WTC11 (cell line): ENCODE measurements around the gene CACNA1D. TPM values are rescaled to one million over a fixed set of nuclear protein-coding genes. Genes with fewer than 3 reads are reported as not detected.

ENCODE experiments used
- ATAC-seq: fragments of 200-7000 bp; cut with Tn5 transposase; 2 replicates; pipeline ENCODE4 v1.10.0; 2021; ENCODE audit warnings: mild to moderate bottlenecking, moderate library complexity
- CTCF ChIA-PET: fragments of 300-600 bp; sonication (Branson Sonifier 250); formaldehyde crosslinking; loops from one replicate; lab custom pipeline; 2021; ENCODE audit warnings: antibody characterized with exemption; lab: Charles Lee
- POLR2A ChIA-PET: fragments of 350-600 bp; sonication (Branson Sonifier 250); formaldehyde crosslinking; loops from one replicate; lab custom pipeline; 2021; ENCODE audit warnings: antibody characterized with exemption; lab: Charles Lee
- DNase-seq: peaks from one replicate; pipeline ENCODE4 v3.0.0; 2021; ENCODE audit warnings: low spot score
- H3K27ac Mint-ChIP-seq: 2 replicates; pipeline ENCODE4 v1.8.0; 2021; ENCODE audit warnings: mixed read lengths
- H3K27me3 Mint-ChIP-seq: 2 replicates; pipeline ENCODE4 v1.8.0; 2021; ENCODE audit warnings: low read depth, mild to moderate bottlenecking, moderate library complexity, mixed read lengths
- H3K36me3 Mint-ChIP-seq: 2 replicates; pipeline ENCODE4 v1.8.0; 2021; ENCODE audit warnings: mixed read lengths
- H3K4me1 Mint-ChIP-seq: 2 replicates; pipeline ENCODE4 v1.8.0; 2022; ENCODE audit warnings: mixed read lengths
- H3K4me3 Mint-ChIP-seq: 2 replicates; pipeline ENCODE4 v1.8.0; 2021; ENCODE audit warnings: mild to moderate bottlenecking, moderate library complexity, mixed read lengths
- H3K9me3 Mint-ChIP-seq: 2 replicates; pipeline ENCODE4 v1.8.0; 2021; ENCODE audit warnings: mixed read lengths
- CBFB ChIP-seq: sonication (generic); formaldehyde crosslinking; IDR thresholded peaks from 2 replicates; pipeline ENCODE4 v1.8.1; 2022; ENCODE audit warnings: mild to moderate bottlenecking, low read depth, missing genetic modification reagents
- ESRRA ChIP-seq: sonication (generic); formaldehyde crosslinking; IDR thresholded peaks from 2 replicates; pipeline ENCODE4 v1.8.1; 2022; ENCODE audit warnings: mild to moderate bottlenecking, missing genetic modification reagents, borderline replicate concordance
- JUN ChIP-seq: sonication (generic); formaldehyde crosslinking; IDR thresholded peaks from 2 replicates; pipeline ENCODE4 v1.8.0; 2023; ENCODE audit warnings: mild to moderate bottlenecking, missing genetic modification reagents
- NFATC4 ChIP-seq: fragments of 250-450 bp; sonication (Bioruptor Pico); IDR thresholded peaks from 2 replicates; pipeline ENCODE4 v1.9.0; 2021; ENCODE audit warnings: mild to moderate bottlenecking
- SP1 ChIP-seq: sonication (generic); formaldehyde crosslinking; conservative IDR thresholded peaks from 2 replicates; pipeline ENCODE4 v1.8.1; 2022; ENCODE audit warnings: missing genetic modification reagents
- TP53 ChIP-seq: sonication (generic); formaldehyde crosslinking; IDR thresholded peaks from 2 replicates; pipeline ENCODE4 v1.8.1; 2023; ENCODE audit warnings: mild to moderate bottlenecking, missing genetic modification reagents
- ZNF138 ChIP-seq: sonication (generic); formaldehyde crosslinking; conservative IDR thresholded peaks from 2 replicates; pipeline ENCODE4 v1.8.1; 2022; ENCODE audit warnings: mild to moderate bottlenecking, moderate library complexity, missing genetic modification reagents
- ZNF219 ChIP-seq: sonication (generic); formaldehyde crosslinking; IDR thresholded peaks from 2 replicates; pipeline ENCODE4 v1.8.0; 2023; ENCODE audit warnings: missing genetic modification reagents, mild to moderate bottlenecking, borderline replicate concordance
- ZNF317 ChIP-seq: sonication (generic); formaldehyde crosslinking; IDR thresholded peaks from 2 replicates; pipeline ENCODE4 v1.8.1; 2023; ENCODE audit warnings: low read depth, mild to moderate bottlenecking, moderate library complexity, missing genetic modification reagents, borderline replicate concordance
- ZNF416 ChIP-seq: fragments of 250-450 bp; sonication (Bioruptor Pico); IDR thresholded peaks from 2 replicates; pipeline ENCODE4 v1.9.0; 2021; ENCODE audit warnings: mild to moderate bottlenecking, inconsistent platforms
- total RNA-seq: library from RNA; stranded (reverse); gene quantifications from 3 replicates; pipeline ENCODE4 v1.2.3, GENCODE V29; 2021
- TF ChIP-seq, protein P1 (sequence below): sonication (generic); formaldehyde crosslinking; IDR thresholded peaks from 2 replicates; pipeline ENCODE4 v1.8.1; 2022; ENCODE audit warnings: low read depth, missing genetic modification reagents, borderline replicate concordance
- TF ChIP-seq, protein P2 (sequence below): fragments of 200-600 bp; IDR thresholded peaks from 2 replicates; pipeline ENCODE4 v1.8.0; 2022; ENCODE audit warnings: antibody characterized with exemption
- TF ChIP-seq, protein P3 (sequence below): sonication (generic); formaldehyde crosslinking; IDR thresholded peaks from 2 replicates; pipeline ENCODE4 v1.8.1; 2023; ENCODE audit warnings: mild to moderate bottlenecking, missing genetic modification reagents, borderline replicate concordance
- TF ChIP-seq, protein P4 (sequence below): sonication (generic); formaldehyde crosslinking; IDR thresholded peaks from 2 replicates; pipeline ENCODE4 v1.8.0; 2022; ENCODE audit warnings: missing genetic modification reagents
- TF ChIP-seq, protein P5 (sequence below): sonication (generic); formaldehyde crosslinking; IDR thresholded peaks from 2 replicates; pipeline ENCODE4 v1.8.1; 2023; ENCODE audit warnings: mild to moderate bottlenecking, missing genetic modification reagents, moderate library complexity
- TF ChIP-seq, protein P6 (sequence below): fragments of 250-450 bp; sonication (Bioruptor Pico); IDR thresholded peaks from 2 replicates; pipeline ENCODE4 v1.9.0; 2021; ENCODE audit warnings: mild to moderate bottlenecking
- TF ChIP-seq, protein P7 (sequence below): sonication (generic); formaldehyde crosslinking; IDR thresholded peaks from 2 replicates; pipeline ENCODE4 v1.8.1; 2023; ENCODE audit warnings: mild to moderate bottlenecking, missing genetic modification reagents
- TF ChIP-seq, protein P8 (sequence below): sonication (generic); formaldehyde crosslinking; conservative IDR thresholded peaks from 2 replicates; pipeline ENCODE4 v1.8.1; 2023; ENCODE audit warnings: mild to moderate bottlenecking, low read depth, missing genetic modification reagents, moderate library complexity
- TF ChIP-seq, protein P9 (sequence below): sonication (generic); formaldehyde crosslinking; IDR thresholded peaks from 2 replicates; pipeline ENCODE4 v1.8.1; 2023; ENCODE audit warnings: mild to moderate bottlenecking, missing genetic modification reagents

Gene CACNA1D
- total RNA-seq, 1 experiment from 2014 or later, result 2.3 TPM

DNA sequence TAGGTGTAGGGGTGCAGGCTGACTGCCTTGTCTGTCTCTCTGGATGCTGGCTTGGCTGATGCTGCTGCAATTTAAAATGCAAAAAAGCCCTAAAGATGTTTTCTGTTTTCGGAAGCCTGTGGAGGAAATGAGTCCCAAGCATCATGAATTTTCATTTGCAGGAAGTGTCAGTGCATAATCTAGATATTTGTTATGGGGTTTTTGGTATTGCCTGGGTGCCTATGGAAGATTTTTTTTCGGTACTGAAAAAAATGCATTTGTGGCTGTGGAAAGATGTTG, 1.9 kb downstream of the CACNA1D start (continued):
- TF ChIP-seq, protein P1, sequence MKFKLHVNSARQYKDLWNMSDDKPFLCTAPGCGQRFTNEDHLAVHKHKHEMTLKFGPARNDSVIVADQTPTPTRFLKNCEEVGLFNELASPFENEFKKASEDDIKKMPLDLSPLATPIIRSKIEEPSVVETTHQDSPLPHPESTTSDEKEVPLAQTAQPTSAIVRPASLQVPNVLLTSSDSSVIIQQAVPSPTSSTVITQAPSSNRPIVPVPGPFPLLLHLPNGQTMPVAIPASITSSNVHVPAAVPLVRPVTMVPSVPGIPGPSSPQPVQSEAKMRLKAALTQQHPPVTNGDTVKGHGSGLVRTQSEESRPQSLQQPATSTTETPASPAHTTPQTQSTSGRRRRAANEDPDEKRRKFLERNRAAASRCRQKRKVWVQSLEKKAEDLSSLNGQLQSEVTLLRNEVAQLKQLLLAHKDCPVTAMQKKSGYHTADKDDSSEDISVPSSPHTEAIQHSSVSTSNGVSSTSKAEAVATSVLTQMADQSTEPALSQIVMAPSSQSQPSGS, result no peak
- no peak for TF ChIP-seq TP53
- TF ChIP-seq, protein P2, sequence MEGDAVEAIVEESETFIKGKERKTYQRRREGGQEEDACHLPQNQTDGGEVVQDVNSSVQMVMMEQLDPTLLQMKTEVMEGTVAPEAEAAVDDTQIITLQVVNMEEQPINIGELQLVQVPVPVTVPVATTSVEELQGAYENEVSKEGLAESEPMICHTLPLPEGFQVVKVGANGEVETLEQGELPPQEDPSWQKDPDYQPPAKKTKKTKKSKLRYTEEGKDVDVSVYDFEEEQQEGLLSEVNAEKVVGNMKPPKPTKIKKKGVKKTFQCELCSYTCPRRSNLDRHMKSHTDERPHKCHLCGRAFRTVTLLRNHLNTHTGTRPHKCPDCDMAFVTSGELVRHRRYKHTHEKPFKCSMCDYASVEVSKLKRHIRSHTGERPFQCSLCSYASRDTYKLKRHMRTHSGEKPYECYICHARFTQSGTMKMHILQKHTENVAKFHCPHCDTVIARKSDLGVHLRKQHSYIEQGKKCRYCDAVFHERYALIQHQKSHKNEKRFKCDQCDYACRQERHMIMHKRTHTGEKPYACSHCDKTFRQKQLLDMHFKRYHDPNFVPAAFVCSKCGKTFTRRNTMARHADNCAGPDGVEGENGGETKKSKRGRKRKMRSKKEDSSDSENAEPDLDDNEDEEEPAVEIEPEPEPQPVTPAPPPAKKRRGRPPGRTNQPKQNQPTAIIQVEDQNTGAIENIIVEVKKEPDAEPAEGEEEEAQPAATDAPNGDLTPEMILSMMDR, result no peak
- TF ChIP-seq, protein P3, sequence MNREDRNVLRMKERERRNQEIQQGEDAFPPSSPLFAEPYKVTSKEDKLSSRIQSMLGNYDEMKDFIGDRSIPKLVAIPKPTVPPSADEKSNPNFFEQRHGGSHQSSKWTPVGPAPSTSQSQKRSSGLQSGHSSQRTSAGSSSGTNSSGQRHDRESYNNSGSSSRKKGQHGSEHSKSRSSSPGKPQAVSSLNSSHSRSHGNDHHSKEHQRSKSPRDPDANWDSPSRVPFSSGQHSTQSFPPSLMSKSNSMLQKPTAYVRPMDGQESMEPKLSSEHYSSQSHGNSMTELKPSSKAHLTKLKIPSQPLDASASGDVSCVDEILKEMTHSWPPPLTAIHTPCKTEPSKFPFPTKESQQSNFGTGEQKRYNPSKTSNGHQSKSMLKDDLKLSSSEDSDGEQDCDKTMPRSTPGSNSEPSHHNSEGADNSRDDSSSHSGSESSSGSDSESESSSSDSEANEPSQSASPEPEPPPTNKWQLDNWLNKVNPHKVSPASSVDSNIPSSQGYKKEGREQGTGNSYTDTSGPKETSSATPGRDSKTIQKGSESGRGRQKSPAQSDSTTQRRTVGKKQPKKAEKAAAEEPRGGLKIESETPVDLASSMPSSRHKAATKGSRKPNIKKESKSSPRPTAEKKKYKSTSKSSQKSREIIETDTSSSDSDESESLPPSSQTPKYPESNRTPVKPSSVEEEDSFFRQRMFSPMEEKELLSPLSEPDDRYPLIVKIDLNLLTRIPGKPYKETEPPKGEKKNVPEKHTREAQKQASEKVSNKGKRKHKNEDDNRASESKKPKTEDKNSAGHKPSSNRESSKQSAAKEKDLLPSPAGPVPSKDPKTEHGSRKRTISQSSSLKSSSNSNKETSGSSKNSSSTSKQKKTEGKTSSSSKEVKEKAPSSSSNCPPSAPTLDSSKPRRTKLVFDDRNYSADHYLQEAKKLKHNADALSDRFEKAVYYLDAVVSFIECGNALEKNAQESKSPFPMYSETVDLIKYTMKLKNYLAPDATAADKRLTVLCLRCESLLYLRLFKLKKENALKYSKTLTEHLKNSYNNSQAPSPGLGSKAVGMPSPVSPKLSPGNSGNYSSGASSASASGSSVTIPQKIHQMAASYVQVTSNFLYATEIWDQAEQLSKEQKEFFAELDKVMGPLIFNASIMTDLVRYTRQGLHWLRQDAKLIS (CRISPR knock-in tag), result no peak
- no peak for TF ChIP-seq SP1 (CRISPR knock-in tag)
- no peak for TF ChIP-seq JUN (CRISPR knock-in tag)

DNA sequence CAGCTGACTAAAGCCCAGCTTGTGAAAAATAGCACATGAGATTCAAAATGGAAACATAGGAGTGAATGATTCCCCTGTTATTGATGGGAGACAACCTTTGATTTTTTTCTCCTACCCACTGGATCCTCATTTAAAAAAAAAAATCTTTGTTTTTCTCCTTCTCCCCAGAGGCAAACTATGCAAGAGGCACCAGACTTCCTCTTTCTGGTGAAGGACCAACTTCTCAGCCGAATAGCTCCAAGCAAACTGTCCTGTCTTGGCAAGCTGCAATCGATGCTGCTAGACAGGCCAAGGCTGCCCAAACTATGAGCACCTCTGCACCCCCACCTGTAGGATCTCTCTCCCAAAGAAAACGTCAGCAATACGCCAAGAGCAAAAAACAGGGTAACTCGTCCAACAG, 2.6 kb downstream of the CACNA1D start:
- CTCF ChIA-PET, result interaction anchor here (1.8 kb wide), 1 partner anchor 17 kb away, joined by 6 read pairs; no protein-coding TSS in a partner anchor
- no peak overlapping the region for H3K4me3 Mint-ChIP-seq
- POLR2A ChIA-PET, result no interaction called here
- H3K36me3 Mint-ChIP-seq, result no peaks in the 10 kb centered on the region
- ATAC-seq, result no peak
- DNase-seq, result no peak
- H3K4me1 Mint-ChIP-seq, result peaks cover 20% of the 10 kb centered on the region
- no peaks in the 10 kb centered on the region for H3K9me3 Mint-ChIP-seq
- peaks cover 55% of the 10 kb centered on the region for H3K27me3 Mint-ChIP-seq
- H3K27ac Mint-ChIP-seq, result no peak overlapping the region
- TF ChIP-seq ZNF138 (CRISPR knock-in tag) (no peak), ZNF219 (no peak), ZNF416 (no peak), ZNF317 (no peak), NFATC4 (CRISPR knock-in tag) (no peak), CBFB (CRISPR knock-in tag) (no peak), ESRRA (CRISPR knock-in tag) (no peak)
- TF ChIP-seq, protein P4, sequence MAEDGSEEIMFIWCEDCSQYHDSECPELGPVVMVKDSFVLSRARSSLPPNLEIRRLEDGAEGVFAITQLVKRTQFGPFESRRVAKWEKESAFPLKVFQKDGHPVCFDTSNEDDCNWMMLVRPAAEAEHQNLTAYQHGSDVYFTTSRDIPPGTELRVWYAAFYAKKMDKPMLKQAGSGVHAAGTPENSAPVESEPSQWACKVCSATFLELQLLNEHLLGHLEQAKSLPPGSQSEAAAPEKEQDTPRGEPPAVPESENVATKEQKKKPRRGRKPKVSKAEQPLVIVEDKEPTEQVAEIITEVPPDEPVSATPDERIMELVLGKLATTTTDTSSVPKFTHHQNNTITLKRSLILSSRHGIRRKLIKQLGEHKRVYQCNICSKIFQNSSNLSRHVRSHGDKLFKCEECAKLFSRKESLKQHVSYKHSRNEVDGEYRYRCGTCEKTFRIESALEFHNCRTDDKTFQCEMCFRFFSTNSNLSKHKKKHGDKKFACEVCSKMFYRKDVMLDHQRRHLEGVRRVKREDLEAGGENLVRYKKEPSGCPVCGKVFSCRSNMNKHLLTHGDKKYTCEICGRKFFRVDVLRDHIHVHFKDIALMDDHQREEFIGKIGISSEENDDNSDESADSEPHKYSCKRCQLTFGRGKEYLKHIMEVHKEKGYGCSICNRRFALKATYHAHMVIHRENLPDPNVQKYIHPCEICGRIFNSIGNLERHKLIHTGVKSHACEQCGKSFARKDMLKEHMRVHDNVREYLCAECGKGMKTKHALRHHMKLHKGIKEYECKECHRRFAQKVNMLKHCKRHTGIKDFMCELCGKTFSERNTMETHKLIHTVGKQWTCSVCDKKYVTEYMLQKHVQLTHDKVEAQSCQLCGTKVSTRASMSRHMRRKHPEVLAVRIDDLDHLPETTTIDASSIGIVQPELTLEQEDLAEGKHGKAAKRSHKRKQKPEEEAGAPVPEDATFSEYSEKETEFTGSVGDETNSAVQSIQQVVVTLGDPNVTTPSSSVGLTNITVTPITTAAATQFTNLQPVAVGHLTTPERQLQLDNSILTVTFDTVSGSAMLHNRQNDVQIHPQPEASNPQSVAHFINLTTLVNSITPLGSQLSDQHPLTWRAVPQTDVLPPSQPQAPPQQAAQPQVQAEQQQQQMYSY (CRISPR knock-in tag), result no peak
- TF ChIP-seq, protein P5, sequence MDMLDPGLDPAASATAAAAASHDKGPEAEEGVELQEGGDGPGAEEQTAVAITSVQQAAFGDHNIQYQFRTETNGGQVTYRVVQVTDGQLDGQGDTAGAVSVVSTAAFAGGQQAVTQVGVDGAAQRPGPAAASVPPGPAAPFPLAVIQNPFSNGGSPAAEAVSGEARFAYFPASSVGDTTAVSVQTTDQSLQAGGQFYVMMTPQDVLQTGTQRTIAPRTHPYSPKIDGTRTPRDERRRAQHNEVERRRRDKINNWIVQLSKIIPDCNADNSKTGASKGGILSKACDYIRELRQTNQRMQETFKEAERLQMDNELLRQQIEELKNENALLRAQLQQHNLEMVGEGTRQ (CRISPR knock-in tag), result no peak
- TF ChIP-seq, protein P6, sequence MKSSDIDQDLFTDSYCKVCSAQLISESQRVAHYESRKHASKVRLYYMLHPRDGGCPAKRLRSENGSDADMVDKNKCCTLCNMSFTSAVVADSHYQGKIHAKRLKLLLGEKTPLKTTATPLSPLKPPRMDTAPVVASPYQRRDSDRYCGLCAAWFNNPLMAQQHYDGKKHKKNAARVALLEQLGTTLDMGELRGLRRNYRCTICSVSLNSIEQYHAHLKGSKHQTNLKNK, result no peak
- TF ChIP-seq, protein P7, sequence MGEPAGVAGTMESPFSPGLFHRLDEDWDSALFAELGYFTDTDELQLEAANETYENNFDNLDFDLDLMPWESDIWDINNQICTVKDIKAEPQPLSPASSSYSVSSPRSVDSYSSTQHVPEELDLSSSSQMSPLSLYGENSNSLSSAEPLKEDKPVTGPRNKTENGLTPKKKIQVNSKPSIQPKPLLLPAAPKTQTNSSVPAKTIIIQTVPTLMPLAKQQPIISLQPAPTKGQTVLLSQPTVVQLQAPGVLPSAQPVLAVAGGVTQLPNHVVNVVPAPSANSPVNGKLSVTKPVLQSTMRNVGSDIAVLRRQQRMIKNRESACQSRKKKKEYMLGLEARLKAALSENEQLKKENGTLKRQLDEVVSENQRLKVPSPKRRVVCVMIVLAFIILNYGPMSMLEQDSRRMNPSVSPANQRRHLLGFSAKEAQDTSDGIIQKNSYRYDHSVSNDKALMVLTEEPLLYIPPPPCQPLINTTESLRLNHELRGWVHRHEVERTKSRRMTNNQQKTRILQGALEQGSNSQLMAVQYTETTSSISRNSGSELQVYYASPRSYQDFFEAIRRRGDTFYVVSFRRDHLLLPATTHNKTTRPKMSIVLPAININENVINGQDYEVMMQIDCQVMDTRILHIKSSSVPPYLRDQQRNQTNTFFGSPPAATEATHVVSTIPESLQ (CRISPR knock-in tag), result no peak
- TF ChIP-seq, protein P8, sequence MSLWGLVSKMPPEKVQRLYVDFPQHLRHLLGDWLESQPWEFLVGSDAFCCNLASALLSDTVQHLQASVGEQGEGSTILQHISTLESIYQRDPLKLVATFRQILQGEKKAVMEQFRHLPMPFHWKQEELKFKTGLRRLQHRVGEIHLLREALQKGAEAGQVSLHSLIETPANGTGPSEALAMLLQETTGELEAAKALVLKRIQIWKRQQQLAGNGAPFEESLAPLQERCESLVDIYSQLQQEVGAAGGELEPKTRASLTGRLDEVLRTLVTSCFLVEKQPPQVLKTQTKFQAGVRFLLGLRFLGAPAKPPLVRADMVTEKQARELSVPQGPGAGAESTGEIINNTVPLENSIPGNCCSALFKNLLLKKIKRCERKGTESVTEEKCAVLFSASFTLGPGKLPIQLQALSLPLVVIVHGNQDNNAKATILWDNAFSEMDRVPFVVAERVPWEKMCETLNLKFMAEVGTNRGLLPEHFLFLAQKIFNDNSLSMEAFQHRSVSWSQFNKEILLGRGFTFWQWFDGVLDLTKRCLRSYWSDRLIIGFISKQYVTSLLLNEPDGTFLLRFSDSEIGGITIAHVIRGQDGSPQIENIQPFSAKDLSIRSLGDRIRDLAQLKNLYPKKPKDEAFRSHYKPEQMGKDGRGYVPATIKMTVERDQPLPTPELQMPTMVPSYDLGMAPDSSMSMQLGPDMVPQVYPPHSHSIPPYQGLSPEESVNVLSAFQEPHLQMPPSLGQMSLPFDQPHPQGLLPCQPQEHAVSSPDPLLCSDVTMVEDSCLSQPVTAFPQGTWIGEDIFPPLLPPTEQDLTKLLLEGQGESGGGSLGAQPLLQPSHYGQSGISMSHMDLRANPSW (CRISPR knock-in tag), result no peak
- TF ChIP-seq, protein P9, sequence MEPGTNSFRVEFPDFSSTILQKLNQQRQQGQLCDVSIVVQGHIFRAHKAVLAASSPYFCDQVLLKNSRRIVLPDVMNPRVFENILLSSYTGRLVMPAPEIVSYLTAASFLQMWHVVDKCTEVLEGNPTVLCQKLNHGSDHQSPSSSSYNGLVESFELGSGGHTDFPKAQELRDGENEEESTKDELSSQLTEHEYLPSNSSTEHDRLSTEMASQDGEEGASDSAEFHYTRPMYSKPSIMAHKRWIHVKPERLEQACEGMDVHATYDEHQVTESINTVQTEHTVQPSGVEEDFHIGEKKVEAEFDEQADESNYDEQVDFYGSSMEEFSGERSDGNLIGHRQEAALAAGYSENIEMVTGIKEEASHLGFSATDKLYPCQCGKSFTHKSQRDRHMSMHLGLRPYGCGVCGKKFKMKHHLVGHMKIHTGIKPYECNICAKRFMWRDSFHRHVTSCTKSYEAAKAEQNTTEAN (CRISPR knock-in tag), result no peak
